ENCODE measurements around the gene TPST2. TPM values are rescaled to one million over a fixed set of nuclear protein-coding genes. Genes with fewer than 3 reads are reported as not detected.

TPST2 gene
- polyA plus RNA-seq, 2 of the 4 experiments (the other 2 are of a cell fraction) = 10.3 to 10.5 TPM

- Histone ChIP-seq H3K9me3 (no peaks in the 10 kb centered on the region), H3K27ac (no peak overlapping the region), H3K4me2 (no peak overlapping the region), H3K4me3 (no peak overlapping the region), H3K4me1 (peaks cover 16% of the 10 kb centered on the region; the same call in 2 of the 3 replicates)
- ATAC-seq (no peak), DNase-seq (ENCODE audit: low read depth in 1 of 2, low spot score in 1 of 2) (no peak), FAIRE-seq (no peak)
- POLR2A ChIA-PET = no interaction called here
- 95% methylated on average over 2 of the region's 2 CpGs for WGBS (ENCODE audit: missing lambda C conversion rate)
- TF ChIP-seq FOXS1 (CRISPR knock-in tag; IDR thresholded peaks at IDR 0.05) (no peak), EHF (CRISPR knock-in tag; IDR thresholded peaks at IDR 0.05) (no peak), ESRRA (IDR thresholded peaks at IDR 0.05; ENCODE audit: borderline replicate concordance, low read length) (no peak), CHD2 (IDR thresholded peaks at IDR 0.05; ENCODE audit: low read length, partially characterized antibody) (no peak), CBX2 (IDR thresholded peaks at IDR 0.05; ENCODE audit: borderline replicate concordance, low read depth) (no peak), EHMT2 (IDR thresholded peaks at IDR 0.05; ENCODE audit: low read depth) (no peak), HDAC2 (IDR thresholded peaks at IDR 0.05) (no peak), SREBF2 (IDR thresholded peaks at IDR 0.05) (no peak), RAD21 (conservative IDR thresholded peaks at IDR 0.05 in 1 of 2, IDR thresholded peaks at IDR 0.05 in 1 of 2) (no peak), BHLHE40 (IDR thresholded peaks at IDR 0.05; ENCODE audit: low read depth, low read length) (no peak), CEBPB (IDR thresholded peaks at IDR 0.05) (no peak), HES2 (IDR thresholded peaks at IDR 0.05) (no peak), MAFK (IDR thresholded peaks at IDR 0.05; ENCODE audit: partially characterized antibody) (no peak), FOSB (CRISPR knock-in tag; IDR thresholded peaks at IDR 0.05) (no peak), MAZ (IDR thresholded peaks at IDR 0.05; ENCODE audit: borderline replicate concordance, low read depth, low read length) (no peak), POLR2A (IDR thresholded peaks at IDR 0.05; ENCODE audit: low read length) (no peak)
- CTCF ChIA-PET = no interaction called here
Observed at GRCh38 chr22:26551568-26551967, 38.4 kb downstream of the TPST2 start.

GRCh38 chr22:26550498-26551033 is 39.4 kb downstream of the TPST2 start:
- no peak for DNase-seq (ENCODE audit: low read depth in 1 of 2, low spot score in 1 of 2)
- peak; percentile 47 to 54; a peak in 4 of 6 replicates for ATAC-seq
- WGBS (ENCODE audit: missing lambda C conversion rate) = 82% methylated on average over 7 of the region's 8 CpGs
- no peak for FAIRE-seq
- ChIA-PET POLR2A (no interaction called here), CTCF (no interaction called here)
- Histone ChIP-seq H3K4me1 (peaks cover 16% of the 10 kb centered on the region; the same call in 2 of the 3 replicates), H3K4me3 (no peak overlapping the region), H3K9me3 (no peaks in the 10 kb centered on the region), H3K27ac (peak overlapping the region in 1 of 2 experiments; percentile 62; a peak in 2 of 6 replicates), H3K4me2 (no peak overlapping the region)
- TF ChIP-seq CBX8 (IDR thresholded peaks at IDR 0.05) (no peak), MYC (IDR thresholded peaks at IDR 0.05; ENCODE audit: borderline replicate concordance, low read length) (no peak), SMC3 (IDR thresholded peaks at IDR 0.05) (no peak), PBX3 (IDR thresholded peaks at IDR 0.05) (no peak), HEYL (CRISPR knock-in tag; IDR thresholded peaks at IDR 0.05) (no peak), CEBPB (IDR thresholded peaks at IDR 0.05) (no peak), HOXB13 (CRISPR knock-in tag; IDR thresholded peaks at IDR 0.05; ENCODE audit: low read depth) (no peak), BCL3 (IDR thresholded peaks at IDR 0.05) (no peak), HES2 (IDR thresholded peaks at IDR 0.05) (no peak), ELK1 (IDR thresholded peaks at IDR 0.05; ENCODE audit: low read depth, low read length) (no peak), USF2 (IDR thresholded peaks at IDR 0.05) (no peak), HDAC2 (IDR thresholded peaks at IDR 0.05) (no peak)
